HEK293T (cell line): ENCODE measurements around the gene TTC39B.

Experiments
- ARNT ChIP-seq: fragments of 450-650 bp; IDR thresholded peaks from 2 replicates; pipeline ENCODE4 v1.6.1; 2017; ENCODE audit warnings: mild to moderate bottlenecking
- BHLHE40 ChIP-seq: fragments of 450-650 bp; IDR thresholded peaks from 2 replicates; pipeline ENCODE4 v1.6.1; 2016; ENCODE audit warnings: mild to moderate bottlenecking, moderate library complexity, borderline replicate concordance
- CTBP1 ChIP-seq: fragments of 450-650 bp; IDR thresholded peaks from 2 replicates; pipeline ENCODE4 v1.6.1; 2016; ENCODE audit warnings: borderline replicate concordance
- ELF4 ChIP-seq: fragments of 450-650 bp; IDR thresholded peaks from 2 replicates; pipeline ENCODE4 v1.6.1; 2017; ENCODE audit warnings: antibody characterized with exemption
- FOXK2 ChIP-seq: fragments of 450-650 bp; IDR thresholded peaks from 2 replicates; pipeline ENCODE4 v1.6.1; 2016; ENCODE audit warnings: mild to moderate bottlenecking
- FOXM1 ChIP-seq: fragments of 450-650 bp; IDR thresholded peaks from 2 replicates; pipeline ENCODE4 v1.6.1; 2017; ENCODE audit warnings: mild to moderate bottlenecking, borderline replicate concordance
- L3MBTL2 ChIP-seq: fragments of 450-650 bp; conservative IDR thresholded peaks from 2 replicates; pipeline ENCODE4 v1.6.1; 2016; ENCODE audit warnings: mild to moderate bottlenecking
- NFRKB ChIP-seq: fragments of 450-650 bp; IDR thresholded peaks from 2 replicates; pipeline ENCODE4 v1.6.1; 2016; ENCODE audit warnings: mild to moderate bottlenecking, moderate library complexity
- SP1 ChIP-seq: fragments of 450-650 bp; IDR thresholded peaks from 2 replicates; pipeline ENCODE4 v1.6.1; 2017
- SUZ12 ChIP-seq: fragments of 450-650 bp; IDR thresholded peaks from 2 replicates; pipeline ENCODE4 v1.6.1; 2016; ENCODE audit warnings: mild to moderate bottlenecking
- ZNF384 ChIP-seq: fragments of 450-650 bp; IDR thresholded peaks from 2 replicates; pipeline ENCODE4 v1.6.1; 2016
- TF ChIP-seq, protein P1 (sequence below): fragments of 450-650 bp; IDR thresholded peaks from 2 replicates; pipeline ENCODE4 v1.6.1; 2016

DNA sequence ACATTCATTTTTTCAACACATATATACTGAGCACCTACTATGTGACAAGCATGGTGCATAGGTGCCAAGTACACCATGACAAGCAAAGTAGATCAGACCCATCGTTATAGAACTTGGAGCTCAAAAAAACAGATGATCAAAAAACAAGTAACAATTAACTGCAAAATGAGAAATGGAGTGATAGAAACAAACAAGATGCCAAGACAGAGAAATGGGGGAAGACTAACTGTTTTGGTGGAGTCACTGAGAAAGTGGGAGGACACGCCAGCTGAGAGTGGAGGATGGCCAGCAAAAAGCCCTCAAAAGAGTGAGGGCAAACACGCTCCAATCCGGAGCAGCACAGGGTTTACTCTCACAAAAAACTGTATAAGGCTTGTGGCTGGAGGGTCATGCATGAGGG, 50.6 kb downstream of the TTC39B start:
- TF ChIP-seq ELF4 = no peak
- no peak for TF ChIP-seq BHLHE40
- no peak for TF ChIP-seq FOXM1
- TF ChIP-seq SP1 = no peak
- TF ChIP-seq CTBP1 = no peak
- no peak for TF ChIP-seq L3MBTL2
- no peak for TF ChIP-seq FOXK2
- no peak for TF ChIP-seq NFRKB
- TF ChIP-seq ARNT = no peak
- TF ChIP-seq, protein P1, sequence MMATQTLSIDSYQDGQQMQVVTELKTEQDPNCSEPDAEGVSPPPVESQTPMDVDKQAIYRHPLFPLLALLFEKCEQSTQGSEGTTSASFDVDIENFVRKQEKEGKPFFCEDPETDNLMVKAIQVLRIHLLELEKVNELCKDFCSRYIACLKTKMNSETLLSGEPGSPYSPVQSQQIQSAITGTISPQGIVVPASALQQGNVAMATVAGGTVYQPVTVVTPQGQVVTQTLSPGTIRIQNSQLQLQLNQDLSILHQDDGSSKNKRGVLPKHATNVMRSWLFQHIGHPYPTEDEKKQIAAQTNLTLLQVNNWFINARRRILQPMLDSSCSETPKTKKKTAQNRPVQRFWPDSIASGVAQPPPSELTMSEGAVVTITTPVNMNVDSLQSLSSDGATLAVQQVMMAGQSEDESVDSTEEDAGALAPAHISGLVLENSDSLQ = no peak
- no peak for TF ChIP-seq SUZ12
- no peak for TF ChIP-seq ZNF384
